GM12878 (cell line): ENCODE measurements around the gene SFI1. TPM values are rescaled to one million over a fixed set of nuclear protein-coding genes. Genes with fewer than 3 reads are reported as not detected.

Experiments
- ATAC-seq: fragments of 200-7000 bp; cut with Tn5 transposase; 3 replicates; pipeline ENCODE4 v1.9.1; 2020; ENCODE audit warnings: mild to moderate bottlenecking, moderate library complexity
- BruUV-seq: library from RNA; stranded (reverse); fragments of 400-500 nt; replicated peaks from 2 replicates; lab custom pipeline; 2021; lab: Mats Ljungman, UMichigan
- CTCF ChIA-PET: fragments of 300-600 bp; sonication (Branson Sonifier 250); formaldehyde crosslinking; extraction: SDS; loops from one replicate; lab custom pipeline; 2021; ENCODE audit warnings: inconsistent platforms; lab: Yijun Ruan, JAX
- POLR2A ChIA-PET: fragments of 350-600 bp; formaldehyde crosslinking; extraction: SDS; loops from one replicate; lab custom pipeline; 2021; ENCODE audit warnings: inconsistent platforms; lab: Charles Lee
- RAD21 ChIA-PET: fragments of 300-600 bp; sonication (Branson Sonifier 250); formaldehyde crosslinking; loops from one replicate; lab custom pipeline; 2023; ENCODE audit warnings: antibody characterized with exemption; ENCODE audit not compliant: unreplicated experiment; lab: Charles Lee
- SMC1A ChIA-PET: fragments of 300-600 bp; sonication (Branson Sonifier 250); formaldehyde crosslinking; loops from one replicate; lab custom pipeline; 2023; ENCODE audit not compliant: unreplicated experiment, uncharacterized antibody; lab: Charles Lee
- DNase-seq: peaks from one replicate; pipeline ENCODE4 v3.0.0-alpha.2; 2011; ENCODE audit warnings: low read depth, low spot score
- FAIRE-seq: peaks from 3 replicates; lab custom pipeline; 2011; peaks lifted over from hg19 to GRCh38; lab: Jason Lieb, UNC
- H2AFZ ChIP-seq: 2 replicates; pipeline ENCODE4 v1.6.0; 2011; ENCODE audit warnings: low read depth, low read length, control low read depth; ENCODE audit not compliant: control insufficient read depth
- H3K27ac ChIP-seq: 2 replicates; pipeline ENCODE4 v1.5.1; 2011; ENCODE audit warnings: control low read depth; ENCODE audit not compliant: control insufficient read depth, insufficient read depth
- H3K27me3 ChIP-seq, 2 experiments: replicated peaks in 1 of 2; 2 replicates each; pipeline versions ENCODE4 v1.6.0 to v1.6.1; 2011; ENCODE audit warnings: low read length in 1 of 2; ENCODE audit not compliant: control insufficient read depth in 2 of 2, insufficient read depth in 2 of 2
- H3K36me3 ChIP-seq, 2 experiments: 2 replicates each; pipeline ENCODE4 v1.5.1; 2011; ENCODE audit warnings: low read length in 1 of 2; ENCODE audit not compliant: control insufficient read depth in 2 of 2, insufficient read depth in 2 of 2
- H3K4me1 ChIP-seq: 2 replicates; pipeline ENCODE4 v1.6.1; 2011; ENCODE audit warnings: mild to moderate bottlenecking, low read length, moderate library complexity, mixed read lengths; ENCODE audit not compliant: control insufficient read depth, insufficient read depth
- H3K4me2 ChIP-seq: 2 replicates; pipeline ENCODE4 v1.6.0; 2011; ENCODE audit warnings: control low read depth; ENCODE audit not compliant: control insufficient read depth, insufficient read depth
- H3K4me3 ChIP-seq: fragments of 200-600 bp; sonication (generic); 2 replicates; pipeline ENCODE4 v1.5.1; 2016
- H3K79me2 ChIP-seq: 2 replicates; pipeline ENCODE4 v1.6.0; 2011; ENCODE audit warnings: low read length; ENCODE audit not compliant: control insufficient read depth, insufficient read depth
- H3K9ac ChIP-seq: 2 replicates; pipeline ENCODE4 v1.8.0; 2011; ENCODE audit warnings: low read length, control low read depth, mixed read lengths; ENCODE audit not compliant: control insufficient read depth, insufficient read depth
- H3K9me3 ChIP-seq: replicated peaks from 3 replicates; pipeline ENCODE4 v1.5.1; 2011; ENCODE audit warnings: mild to moderate bottlenecking, low read length; ENCODE audit not compliant: control insufficient read depth, insufficient read depth
- H4K20me1 ChIP-seq: 2 replicates; pipeline ENCODE4 v1.6.0; 2011; ENCODE audit not compliant: control insufficient read depth, insufficient read depth
- BHLHE40 ChIP-seq, 2 experiments: fragments of 450-650 bp in 1 of 2; IDR thresholded peaks; 2 replicates each; pipeline ENCODE4 v1.6.1; 2011 to 2017; ENCODE audit warnings: low read depth in 2 of 2, borderline replicate concordance in 1 of 2, improper control_type of control experiment in 1 of 2, low read length in 1 of 2, mild to moderate bottlenecking in 1 of 2
- CBX3 ChIP-seq: fragments of 200-600 bp; sonication (generic); IDR thresholded peaks from 2 replicates; pipeline ENCODE4 v1.6.1; 2016; ENCODE audit warnings: low read depth, borderline replicate concordance
- EED ChIP-seq: sonication (generic); IDR thresholded peaks from 2 replicates; pipeline ENCODE4 v1.6.1; 2016; ENCODE audit warnings: antibody characterized with exemption, low read depth
- GABPA ChIP-seq: IDR thresholded peaks from 2 replicates; pipeline ENCODE4 v1.6.1; 2014; ENCODE audit warnings: antibody characterized with exemption, low read depth, mild to moderate bottlenecking, inconsistent platforms
- HCFC1 ChIP-seq: fragments of 150-350 bp; IDR thresholded peaks from 2 replicates; pipeline ENCODE4 v1.6.1; 2014; ENCODE audit warnings: low read length
- HDAC6 ChIP-seq: fragments of 200-600 bp; sonication (generic); IDR thresholded peaks from one replicate; pipeline ENCODE4 v1.8.0; 2017; ENCODE audit warnings: antibody characterized with exemption; ENCODE audit not compliant: unreplicated experiment
- NFIC ChIP-seq: IDR thresholded peaks from 2 replicates; pipeline ENCODE4 v1.6.1; 2012; ENCODE audit warnings: low read depth, mild to moderate bottlenecking, inconsistent platforms, low read length, moderate library complexity
- NR2C1 ChIP-seq: fragments of 450-650 bp; IDR thresholded peaks from 2 replicates; pipeline ENCODE4 v1.6.1; 2017; ENCODE audit warnings: antibody characterized with exemption, mild to moderate bottlenecking, moderate library complexity
- RBBP5 ChIP-seq: fragments of 200-600 bp; sonication (generic); conservative IDR thresholded peaks from 2 replicates; pipeline ENCODE4 v1.6.1; 2016
- SPI1 ChIP-seq: IDR thresholded peaks from 2 replicates; pipeline ENCODE4 v1.6.1; 2011; ENCODE audit warnings: low read depth, mild to moderate bottlenecking, low read length, moderate library complexity, borderline replicate concordance; ENCODE audit not compliant: insufficient read depth
- TCF7 ChIP-seq: IDR thresholded peaks from 2 replicates; pipeline ENCODE4 v1.6.1; 2014; ENCODE audit warnings: antibody characterized with exemption, borderline replicate concordance
- ZNF384 ChIP-seq: IDR thresholded peaks from 2 replicates; pipeline ENCODE4 v1.6.1; 2012; ENCODE audit warnings: low read depth, mild to moderate bottlenecking, low read length, improper control_type of control experiment, borderline replicate concordance
- ZSCAN29 ChIP-seq: fragments of 450-650 bp; IDR thresholded peaks from 2 replicates; pipeline ENCODE4 v1.6.1; 2017; ENCODE audit warnings: mild to moderate bottlenecking, moderate library complexity
- WGBS: methylation state at CpG from one replicate; pipeline ENCODE4 v1.1.6; 2016; ENCODE audit warnings: low lambda C conversion rate; ENCODE audit not compliant: insufficient replicate concordance, insufficient coverage; ENCODE audit errors: missing lambda C conversion rate; 5-methylcytosine and 5-hydroxymethylcytosine counted together
- in situ Hi-C: fragments of 300-500 bp; cut with MboI; formaldehyde crosslinking; loops from 9 replicates; pipeline ENCODE4 v1.14.3; 2018; ENCODE audit warnings: mixed read lengths
- intact Hi-C: fragments of 100-400 bp; cut with micrococcal nuclease; formaldehyde crosslinking; loops from one replicate; pipeline ENCODE4 v1.14.2; 2022; ENCODE audit not compliant: unreplicated experiment
- polyA plus RNA-seq, 11 experiments: library from polyadenylated mRNA; depleted of rRNA in 4 of 11; unstranded in 6 of 11; stranded (reverse) in 5 of 11; fragments of >200 nt; fragmentation: Nextera tagmentation in 4 of 11; fragmentation: Illumina TruSeq in 1 of 11; extraction: Ambion mirVana in 4 of 11; extraction: Trizol in 1 of 11; gene quantifications; 1 replicate in 1 of 11; 2 replicates in 10 of 11; pipeline versions ENCODE4 v1.2.1 to v1.2.3, GENCODE V29; 2011 to 2016; ENCODE audit warnings: inconsistent platforms in 2 of 11, missing spikeins in 2 of 11, low read depth in 1 of 11
- total RNA-seq, 4 experiments: library from RNA; depleted of rRNA in 3 of 4; stranded (reverse); fragments of >200 nt in 3 of 4; fragmentation: Illumina TruSeq in 1 of 4; extraction: Trizol in 1 of 4; gene quantifications; 2 replicates each; pipeline versions ENCODE4 v1.2.1 to v1.2.3, GENCODE V29; 2013 to 2021
- TF ChIP-seq, protein P1 (sequence below): fragments of 450-650 bp; IDR thresholded peaks from 2 replicates; pipeline ENCODE4 v1.6.1; 2016; ENCODE audit warnings: mild to moderate bottlenecking
- TF ChIP-seq, protein P2 (sequence below): IDR thresholded peaks from 2 replicates; pipeline ENCODE4 v1.6.1; 2012; ENCODE audit warnings: low read depth, low read length, improper control_type of control experiment
- TF ChIP-seq, protein P3 (sequence below): fragments of 450-650 bp; formaldehyde crosslinking; IDR thresholded peaks from 2 replicates; pipeline ENCODE4 v1.4.0; 2022; ENCODE audit warnings: mild to moderate bottlenecking, moderate library complexity
- TF ChIP-seq, protein P4 (sequence below): fragments of 450-650 bp; IDR thresholded peaks from 2 replicates; pipeline ENCODE4 v1.6.1; 2017; ENCODE audit warnings: mild to moderate bottlenecking, low read depth, inconsistent platforms; ENCODE audit not compliant: poor library complexity, severe bottlenecking

The SFI1 gene
- total and polyA plus RNA-seq, 10 of the 15 experiments (the other 5 are each of a cell fraction or from before 2014, with no cell fraction given): 6.3 to 70.1 (median 30.4) TPM

DNA sequence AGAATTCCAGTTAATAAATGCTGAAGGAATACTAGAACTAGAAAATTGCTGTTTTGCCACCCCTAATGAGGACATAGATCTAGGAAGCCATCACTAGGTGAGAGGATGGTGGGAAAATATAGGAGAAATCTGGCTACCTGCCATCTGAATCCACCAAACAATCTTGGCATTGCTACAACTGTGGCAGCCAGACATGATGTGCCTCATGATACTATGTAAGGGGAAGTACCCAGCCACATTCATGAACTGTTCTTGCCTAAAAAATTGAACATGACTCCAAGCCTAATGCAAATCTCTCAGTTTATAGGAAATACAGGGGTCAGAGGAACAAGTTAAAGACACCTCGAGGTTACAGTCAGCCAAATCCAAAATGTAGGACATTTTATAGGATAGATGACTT lies 72.8 kb downstream of the SFI1 start (continued):
- TF ChIP-seq NR2C1 (no peak), NFIC (no peak), TCF7 (no peak), ZSCAN29 (no peak), RBBP5 (no peak), CBX3 (no peak)

DNA sequence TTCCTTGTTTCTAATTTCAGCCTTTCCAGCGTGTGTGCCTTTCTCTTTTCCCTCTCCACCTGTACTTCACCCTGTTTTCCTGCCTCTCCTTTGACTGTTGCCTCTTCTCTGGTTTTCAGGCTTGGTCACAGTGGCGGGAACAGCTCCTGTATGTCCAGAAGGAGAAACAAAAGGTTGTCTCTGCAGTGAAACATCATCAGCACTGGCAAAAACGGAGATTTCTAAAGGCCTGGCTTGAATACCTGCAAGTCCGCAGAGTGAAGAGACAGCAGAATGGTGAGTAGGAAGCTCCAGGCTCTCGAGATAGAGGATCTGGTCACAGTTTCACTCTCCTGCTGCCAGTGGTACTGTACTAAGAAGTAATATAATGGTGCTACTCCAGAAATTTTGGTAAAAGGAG lies 76.6 kb downstream of the SFI1 start:
- FAIRE-seq (no peak), DNase-seq (no peak), ATAC-seq (no peak)
- CTCF ChIA-PET: interaction anchor here (1.5 to 4.5 kb wide), 2 partner anchors 12 to 121 kb away, joined by 3 to 18 read pairs; no protein-coding TSS in a partner anchor
- no TSS peak for BruUV-seq
- RAD21 ChIA-PET: no interaction called here
- POLR2A ChIA-PET: interaction anchor here (0.7 to 1.3 kb wide), 2 partner anchors 10 to 30 kb away, joined by 3 to 5 read pairs; no protein-coding TSS in a partner anchor
- intact Hi-C loops: no loop called here
- no peaks in the 10 kb centered on the region for H3K27me3 ChIP-seq
- no peaks in the 10 kb centered on the region for H3K79me2 ChIP-seq
- H2AFZ ChIP-seq: no peak overlapping the region
- H4K20me1 ChIP-seq: no peaks in the 10 kb centered on the region
- SMC1A ChIA-PET: no interaction called here
- peaks cover 6 to 8% of the 10 kb centered on the region in 2 experiments; a peak in 3 of 4 replicates for H3K36me3 ChIP-seq
- no peaks in the 10 kb centered on the region for H3K4me1 ChIP-seq
- H3K4me3 ChIP-seq: no peak overlapping the region
- no peak overlapping the region for H3K27ac ChIP-seq
- H3K9me3 ChIP-seq: no peaks in the 10 kb centered on the region
- in situ Hi-C loops: no loop called here
- 77% methylated on average over 5 of the region's 5 CpGs for WGBS
- H3K4me2 ChIP-seq: no peak overlapping the region
- H3K9ac ChIP-seq: no peak overlapping the region
- TF ChIP-seq EED: no peak
- no peak for TF ChIP-seq BHLHE40 (IDR thresholded peaks at IDR 0.05; ENCODE audit: borderline replicate concordance in 1 of 2, low read depth in 2 of 2, low read length in 1 of 2)
- no peak for TF ChIP-seq SPI1
- TF ChIP-seq ZNF384: no peak
- TF ChIP-seq HCFC1: no peak
- TF ChIP-seq, protein P1, sequence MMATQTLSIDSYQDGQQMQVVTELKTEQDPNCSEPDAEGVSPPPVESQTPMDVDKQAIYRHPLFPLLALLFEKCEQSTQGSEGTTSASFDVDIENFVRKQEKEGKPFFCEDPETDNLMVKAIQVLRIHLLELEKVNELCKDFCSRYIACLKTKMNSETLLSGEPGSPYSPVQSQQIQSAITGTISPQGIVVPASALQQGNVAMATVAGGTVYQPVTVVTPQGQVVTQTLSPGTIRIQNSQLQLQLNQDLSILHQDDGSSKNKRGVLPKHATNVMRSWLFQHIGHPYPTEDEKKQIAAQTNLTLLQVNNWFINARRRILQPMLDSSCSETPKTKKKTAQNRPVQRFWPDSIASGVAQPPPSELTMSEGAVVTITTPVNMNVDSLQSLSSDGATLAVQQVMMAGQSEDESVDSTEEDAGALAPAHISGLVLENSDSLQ: no peak
- no peak for TF ChIP-seq HDAC6
- TF ChIP-seq, protein P2, sequence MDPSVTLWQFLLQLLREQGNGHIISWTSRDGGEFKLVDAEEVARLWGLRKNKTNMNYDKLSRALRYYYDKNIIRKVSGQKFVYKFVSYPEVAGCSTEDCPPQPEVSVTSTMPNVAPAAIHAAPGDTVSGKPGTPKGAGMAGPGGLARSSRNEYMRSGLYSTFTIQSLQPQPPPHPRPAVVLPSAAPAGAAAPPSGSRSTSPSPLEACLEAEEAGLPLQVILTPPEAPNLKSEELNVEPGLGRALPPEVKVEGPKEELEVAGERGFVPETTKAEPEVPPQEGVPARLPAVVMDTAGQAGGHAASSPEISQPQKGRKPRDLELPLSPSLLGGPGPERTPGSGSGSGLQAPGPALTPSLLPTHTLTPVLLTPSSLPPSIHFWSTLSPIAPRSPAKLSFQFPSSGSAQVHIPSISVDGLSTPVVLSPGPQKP: no peak
- TF ChIP-seq, protein P3, sequence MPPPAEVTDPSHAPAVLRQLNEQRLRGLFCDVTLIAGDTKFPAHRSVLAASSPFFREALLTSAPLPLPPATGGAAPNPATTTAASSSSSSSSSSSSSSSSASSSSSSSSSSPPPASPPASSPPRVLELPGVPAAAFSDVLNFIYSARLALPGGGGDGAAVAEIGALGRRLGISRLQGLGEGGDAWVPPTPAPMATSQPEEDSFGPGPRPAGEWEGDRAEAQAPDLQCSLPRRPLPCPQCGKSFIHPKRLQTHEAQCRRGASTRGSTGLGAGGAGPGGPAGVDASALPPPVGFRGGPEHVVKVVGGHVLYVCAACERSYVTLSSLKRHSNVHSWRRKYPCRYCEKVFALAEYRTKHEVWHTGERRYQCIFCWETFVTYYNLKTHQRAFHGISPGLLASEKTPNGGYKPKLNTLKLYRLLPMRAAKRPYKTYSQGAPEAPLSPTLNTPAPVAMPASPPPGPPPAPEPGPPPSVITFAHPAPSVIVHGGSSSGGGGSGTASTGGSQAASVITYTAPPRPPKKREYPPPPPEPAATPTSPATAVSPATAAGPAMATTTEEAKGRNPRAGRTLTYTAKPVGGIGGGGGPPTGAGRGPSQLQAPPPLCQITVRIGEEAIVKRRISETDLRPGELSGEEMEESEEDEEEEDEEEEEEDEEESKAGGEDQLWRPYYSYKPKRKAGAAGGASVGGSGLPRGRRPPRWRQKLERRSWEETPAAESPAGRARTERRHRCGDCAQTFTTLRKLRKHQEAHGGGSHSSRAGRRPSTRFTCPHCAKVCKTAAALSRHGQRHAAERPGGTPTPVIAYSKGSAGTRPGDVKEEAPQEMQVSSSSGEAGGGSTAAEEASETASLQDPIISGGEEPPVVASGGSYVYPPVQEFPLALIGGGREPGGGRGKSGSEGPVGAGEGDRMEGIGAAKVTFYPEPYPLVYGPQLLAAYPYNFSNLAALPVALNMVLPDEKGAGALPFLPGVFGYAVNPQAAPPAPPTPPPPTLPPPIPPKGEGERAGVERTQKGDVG (CRISPR knock-in tag): no peak
- no peak for TF ChIP-seq NR2C1
- TF ChIP-seq, protein P4, sequence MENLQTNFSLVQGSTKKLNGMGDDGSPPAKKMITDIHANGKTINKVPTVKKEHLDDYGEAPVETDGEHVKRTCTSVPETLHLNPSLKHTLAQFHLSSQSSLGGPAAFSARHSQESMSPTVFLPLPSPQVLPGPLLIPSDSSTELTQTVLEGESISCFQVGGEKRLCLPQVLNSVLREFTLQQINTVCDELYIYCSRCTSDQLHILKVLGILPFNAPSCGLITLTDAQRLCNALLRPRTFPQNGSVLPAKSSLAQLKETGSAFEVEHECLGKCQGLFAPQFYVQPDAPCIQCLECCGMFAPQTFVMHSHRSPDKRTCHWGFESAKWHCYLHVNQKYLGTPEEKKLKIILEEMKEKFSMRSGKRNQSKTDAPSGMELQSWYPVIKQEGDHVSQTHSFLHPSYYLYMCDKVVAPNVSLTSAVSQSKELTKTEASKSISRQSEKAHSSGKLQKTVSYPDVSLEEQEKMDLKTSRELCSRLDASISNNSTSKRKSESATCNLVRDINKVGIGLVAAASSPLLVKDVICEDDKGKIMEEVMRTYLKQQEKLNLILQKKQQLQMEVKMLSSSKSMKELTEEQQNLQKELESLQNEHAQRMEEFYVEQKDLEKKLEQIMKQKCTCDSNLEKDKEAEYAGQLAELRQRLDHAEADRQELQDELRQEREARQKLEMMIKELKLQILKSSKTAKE: no peak
- TF ChIP-seq GABPA: no peak
